Body of pancreas (tissue), 4 donors: ENCODE measurements around the gene ABCB4.

ENCODE experiments used
- CTCF ChIP-seq, 7 experiments: fragments of 450-650 bp in 4 of 7; fragments of 200-600 bp in 3 of 7; sonication (generic) in 3 of 7; IDR thresholded peaks; one replicate each; pipeline ENCODE4 v1.5.1; 2016 to 2019; ENCODE audit warnings: antibody characterized with exemption in 7 of 7
- POLR2A ChIP-seq, 3 donors: fragments of 450-650 bp; IDR thresholded peaks; one replicate each; pipeline ENCODE4 v1.6.1; 2016; ENCODE audit warnings: antibody characterized with exemption in 3 of 3, mild to moderate bottlenecking in 2 of 3

GRCh38 chr7:87398446-87398845, 77.0 kb downstream of the ABCB4 start:
- TF ChIP-seq POLR2A (IDR thresholded peaks at IDR 0.05) (no peak), CTCF (IDR thresholded peaks at IDR 0.05) (no peak)
